ENCODE results near the gene PNLIPRP3. TPM values are rescaled to one million over a fixed set of nuclear protein-coding genes. Genes with fewer than 3 reads are reported as not detected.

The PNLIPRP3 gene
- total RNA-seq, 2 experiments from 2014 or later: not detected

DNA sequence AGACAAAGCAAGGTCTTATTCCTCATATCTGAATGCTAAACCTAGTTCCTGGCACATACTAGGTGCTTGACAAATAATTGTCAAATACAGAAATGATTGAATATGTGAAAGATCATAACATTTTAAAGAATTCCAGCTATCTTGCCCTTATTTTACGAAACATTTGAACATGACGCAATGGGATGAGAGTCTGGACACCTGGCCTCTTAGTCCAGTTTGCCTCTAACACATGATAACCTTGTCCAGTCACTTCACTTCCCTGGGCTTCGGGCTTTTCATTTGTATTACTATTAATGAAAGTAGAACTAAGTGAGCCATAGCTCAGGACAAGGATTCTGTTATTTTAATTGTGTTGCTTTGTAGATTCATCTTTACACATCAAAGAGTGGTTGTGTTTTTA, 32.6 kb downstream of the PNLIPRP3 start:
- DNase-seq: no peak
- H3K4me3 Mint-ChIP-seq: no peak overlapping the region
- H3K9me3 Mint-ChIP-seq (ENCODE audit: insufficient read depth): no peaks in the 10 kb centered on the region
- no peak overlapping the region for H3K27ac Mint-ChIP-seq
- no peaks in the 10 kb centered on the region for H3K36me3 Mint-ChIP-seq (ENCODE audit: low read depth)
- POLR2A ChIA-PET: no interaction called here
- no peak for ATAC-seq
- no peaks in the 10 kb centered on the region for H3K27me3 Mint-ChIP-seq (ENCODE audit: low read depth)
- CTCF ChIA-PET: no interaction called here
- H3K4me1 Mint-ChIP-seq (ENCODE audit: low read depth): no peaks in the 10 kb centered on the region

DNA sequence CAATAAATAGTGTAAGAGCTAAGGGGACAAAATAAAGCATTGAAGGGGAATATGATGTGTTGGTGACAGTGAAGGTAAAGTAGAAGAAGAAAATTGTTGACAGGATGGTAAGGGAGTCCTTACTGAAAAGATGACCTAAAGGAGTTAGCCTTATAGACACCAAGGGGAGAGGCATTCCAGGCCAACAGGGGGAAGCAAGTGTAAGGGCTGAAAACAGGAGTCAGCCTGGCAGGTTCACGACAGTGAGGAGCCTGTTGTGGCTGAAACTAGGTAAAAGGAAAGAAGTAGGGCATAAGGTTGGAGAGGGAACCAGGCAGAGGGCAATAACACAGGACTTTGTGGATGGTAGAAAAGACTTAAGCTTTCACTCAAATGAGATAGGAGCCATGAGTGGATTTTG, 34.0 kb downstream of the PNLIPRP3 start:
- Mint-ChIP-seq H3K36me3 (ENCODE audit: low read depth) (no peaks in the 10 kb centered on the region), H3K27ac (no peak overlapping the region), H3K27me3 (ENCODE audit: low read depth) (no peaks in the 10 kb centered on the region), H3K9me3 (ENCODE audit: insufficient read depth) (no peaks in the 10 kb centered on the region), H3K4me1 (ENCODE audit: low read depth) (no peaks in the 10 kb centered on the region), H3K4me3 (no peak overlapping the region)
- ATAC-seq: no peak
- CTCF ChIA-PET: no interaction called here
- DNase-seq: no peak
- POLR2A ChIA-PET: no interaction called here

DNA sequence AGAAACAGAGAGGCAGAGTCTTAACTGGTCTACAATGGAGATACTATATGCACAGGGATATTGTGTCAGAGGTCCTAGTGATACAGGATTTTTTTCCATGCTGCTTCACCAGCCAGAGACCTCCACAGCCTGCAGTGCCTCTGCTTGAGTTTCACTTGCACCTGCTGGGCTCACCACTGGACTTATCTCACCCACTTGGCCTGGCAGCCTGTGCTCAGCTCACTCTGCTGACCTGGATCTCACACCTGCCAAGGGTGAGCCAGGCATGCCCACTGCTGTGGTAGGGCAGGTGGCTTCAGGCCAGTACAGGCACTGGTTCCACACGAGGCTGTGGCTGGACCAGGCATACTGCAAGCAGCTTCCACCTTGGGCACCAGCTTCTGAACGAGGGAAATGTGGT, 36.6 kb downstream of the PNLIPRP3 start:
- ChIA-PET POLR2A (no interaction called here), CTCF (no interaction called here)
- Mint-ChIP-seq H3K9me3 (ENCODE audit: insufficient read depth) (no peaks in the 10 kb centered on the region), H3K4me1 (ENCODE audit: low read depth) (no peaks in the 10 kb centered on the region), H3K36me3 (ENCODE audit: low read depth) (no peaks in the 10 kb centered on the region), H3K4me3 (no peak overlapping the region), H3K27me3 (ENCODE audit: low read depth) (no peaks in the 10 kb centered on the region), H3K27ac (no peak overlapping the region)
- no peak for DNase-seq
- no peak for ATAC-seq

DNA sequence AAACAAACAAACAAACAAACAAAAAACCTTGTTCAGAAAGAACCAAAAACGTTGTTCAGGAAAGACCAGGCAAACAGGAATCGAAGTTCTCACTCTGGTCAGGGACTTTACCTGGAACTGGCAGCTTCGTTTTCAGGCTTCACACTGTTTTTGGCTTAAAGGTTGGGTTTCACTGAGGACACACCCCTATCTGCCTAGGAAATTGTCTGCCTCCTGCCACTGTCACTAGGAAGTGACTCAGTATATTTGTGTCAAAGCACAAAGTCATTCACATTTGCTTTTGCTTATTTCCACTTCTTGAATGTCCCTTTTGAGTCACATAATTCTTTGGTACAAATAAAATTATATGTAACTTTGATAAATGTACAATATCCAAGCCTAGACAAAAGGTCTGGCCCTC, 37.9 kb downstream of the PNLIPRP3 start:
- H3K4me3 Mint-ChIP-seq: no peak overlapping the region
- no peaks in the 10 kb centered on the region for H3K4me1 Mint-ChIP-seq (ENCODE audit: low read depth)
- CTCF ChIA-PET: no interaction called here
- DNase-seq (no peak), ATAC-seq (no peak)
- no peaks in the 10 kb centered on the region for H3K27me3 Mint-ChIP-seq (ENCODE audit: low read depth)
- no peaks in the 10 kb centered on the region for H3K36me3 Mint-ChIP-seq (ENCODE audit: low read depth)
- no peak overlapping the region for H3K27ac Mint-ChIP-seq
- no peaks in the 10 kb centered on the region for H3K9me3 Mint-ChIP-seq (ENCODE audit: insufficient read depth)
- POLR2A ChIA-PET: no interaction called here

DNA sequence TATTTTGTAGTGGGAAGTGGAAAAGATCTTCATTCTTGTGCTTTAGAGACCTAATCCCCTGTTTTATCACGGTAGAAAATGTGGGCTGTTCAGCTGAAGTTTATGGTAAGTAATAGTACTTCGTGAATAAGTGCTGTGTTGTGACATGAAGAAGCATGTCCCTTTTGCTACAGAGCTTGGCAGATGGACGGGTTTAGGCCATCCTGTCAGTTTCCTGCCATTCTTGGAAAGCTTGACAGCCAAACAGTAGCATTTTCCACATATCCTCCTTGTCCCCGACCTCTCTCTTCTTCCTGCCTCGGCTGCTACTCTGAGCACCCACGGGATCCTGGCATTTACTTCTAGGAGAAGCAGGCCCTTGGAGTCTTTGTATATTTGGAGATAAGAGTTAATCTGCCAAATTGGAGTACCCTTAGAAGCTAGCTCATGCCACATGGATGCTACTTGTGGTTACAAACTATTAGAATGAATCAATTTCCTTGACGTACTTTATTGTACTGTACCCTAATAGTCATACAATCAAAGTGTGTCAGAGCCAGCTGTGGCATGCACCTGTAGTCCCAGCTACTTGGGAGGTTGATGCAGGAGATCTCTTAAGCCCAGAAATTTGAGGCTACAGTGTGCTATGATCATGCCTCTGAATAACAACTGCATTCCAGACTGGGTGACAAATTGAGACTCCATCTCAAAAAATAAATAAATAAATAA, 39.2 kb downstream of the PNLIPRP3 start:
- ChIA-PET CTCF (no interaction called here), POLR2A (no interaction called here)
- ATAC-seq: no peak

DNA sequence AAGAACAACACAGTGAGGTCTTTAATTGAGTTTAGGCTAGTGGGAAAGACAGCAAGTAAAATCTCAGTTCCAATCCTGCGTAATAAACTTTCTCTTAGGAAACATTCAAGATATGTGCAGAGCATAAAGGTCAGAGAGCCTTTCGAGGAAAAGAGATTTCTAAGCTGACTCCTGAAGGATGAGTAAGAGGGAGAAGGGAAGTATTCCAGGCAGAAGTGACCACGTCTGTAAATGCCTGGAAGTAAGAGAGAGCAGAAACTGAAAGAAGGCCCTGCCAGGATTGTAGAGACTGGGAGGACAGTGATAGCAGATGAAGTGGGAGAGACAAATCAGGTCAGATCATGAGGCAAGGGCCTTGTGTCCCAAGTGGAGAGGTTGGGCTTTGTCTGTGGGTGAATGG, 41.8 kb downstream of the PNLIPRP3 start:
- Mint-ChIP-seq H3K4me3 (no peak overlapping the region), H3K4me1 (ENCODE audit: low read depth) (no peaks in the 10 kb centered on the region), H3K27me3 (ENCODE audit: low read depth) (no peaks in the 10 kb centered on the region), H3K9me3 (ENCODE audit: insufficient read depth) (no peaks in the 10 kb centered on the region), H3K27ac (no peak overlapping the region), H3K36me3 (ENCODE audit: low read depth) (no peaks in the 10 kb centered on the region)
- ChIA-PET CTCF (no interaction called here), POLR2A (no interaction called here)
- ATAC-seq: no peak
- no peak for DNase-seq

More for the DNA sequence above, 39.2 kb downstream of the PNLIPRP3 start:
- Mint-ChIP-seq H3K9me3 (ENCODE audit: insufficient read depth) (no peaks in the 10 kb centered on the region), H3K36me3 (ENCODE audit: low read depth) (no peaks in the 10 kb centered on the region), H3K4me3 (no peak overlapping the region), H3K27ac (no peak overlapping the region), H3K27me3 (ENCODE audit: low read depth) (no peaks in the 10 kb centered on the region), H3K4me1 (ENCODE audit: low read depth) (no peaks in the 10 kb centered on the region)
- no peak for DNase-seq

DNA sequence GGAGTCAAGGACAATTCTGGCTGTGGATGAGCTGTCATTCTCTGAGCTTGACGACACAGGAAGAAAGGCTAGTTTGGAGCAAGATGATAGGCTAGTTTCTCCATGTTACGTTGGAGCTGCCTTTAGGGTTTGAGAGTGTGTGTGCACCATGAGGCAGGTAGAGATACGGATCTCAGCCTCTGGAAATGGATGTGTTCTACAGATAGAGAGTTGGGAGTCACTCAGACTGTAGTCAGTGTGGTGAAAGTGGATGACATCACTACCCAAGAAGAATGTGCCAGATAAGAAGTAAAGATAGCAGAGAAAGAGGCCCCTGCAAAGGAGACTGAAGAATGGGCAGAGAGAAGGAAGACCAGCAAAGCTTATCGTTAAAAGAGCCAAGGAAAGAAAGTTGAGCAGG, 42.4 kb downstream of the PNLIPRP3 start:
- Mint-ChIP-seq H3K4me1 (ENCODE audit: low read depth) (no peaks in the 10 kb centered on the region), H3K36me3 (ENCODE audit: low read depth) (no peaks in the 10 kb centered on the region), H3K27me3 (ENCODE audit: low read depth) (no peaks in the 10 kb centered on the region), H3K27ac (no peak overlapping the region), H3K4me3 (no peak overlapping the region), H3K9me3 (ENCODE audit: insufficient read depth) (no peaks in the 10 kb centered on the region)
- ChIA-PET CTCF (no interaction called here), POLR2A (no interaction called here)
- no peak for ATAC-seq
- no peak for DNase-seq

- no peak overlapping the region for H3K27ac Mint-ChIP-seq
- ChIA-PET POLR2A (no interaction called here), CTCF (no interaction called here)
- no peaks in the 10 kb centered on the region for H3K36me3 Mint-ChIP-seq (ENCODE audit: low read depth)
- DNase-seq (no peak), ATAC-seq (no peak)
- H3K4me1 Mint-ChIP-seq (ENCODE audit: low read depth): no peaks in the 10 kb centered on the region
- H3K9me3 Mint-ChIP-seq (ENCODE audit: insufficient read depth): no peaks in the 10 kb centered on the region
- no peak overlapping the region for H3K4me3 Mint-ChIP-seq
- no peaks in the 10 kb centered on the region for H3K27me3 Mint-ChIP-seq (ENCODE audit: low read depth)
Measured at GRCh38 chr10:116470768-116471415, 43.2 kb downstream of the PNLIPRP3 start.

DNA sequence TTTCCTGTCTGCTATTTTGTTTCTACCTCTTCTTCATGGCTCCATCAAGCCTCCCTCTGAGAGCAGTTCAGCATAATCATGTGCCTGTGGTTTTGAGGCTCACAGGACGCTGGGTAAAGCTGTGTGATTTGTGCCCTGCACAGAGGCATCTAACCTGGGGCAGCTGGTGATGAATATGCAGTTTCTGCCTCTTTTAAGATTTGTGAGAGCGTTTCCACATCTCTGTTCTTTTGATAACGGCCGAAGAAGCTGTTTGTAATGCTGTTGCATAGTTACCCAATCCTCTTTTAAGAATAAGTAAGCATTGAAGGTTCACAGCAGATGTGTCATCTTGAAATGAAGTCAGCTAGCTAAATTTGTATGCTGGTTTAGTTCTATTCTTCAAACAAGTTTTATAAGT, 45.2 kb downstream of the PNLIPRP3 start:
- H3K9me3 Mint-ChIP-seq (ENCODE audit: insufficient read depth): no peaks in the 10 kb centered on the region
- CTCF ChIA-PET: no interaction called here

GRCh38 chr10:116475866-116476265, 48.2 kb downstream of the PNLIPRP3 start:
- no peaks in the 10 kb centered on the region for H3K4me1 Mint-ChIP-seq (ENCODE audit: low read depth)
- DNase-seq (no peak), ATAC-seq (no peak)
- POLR2A ChIA-PET: no interaction called here
- no peaks in the 10 kb centered on the region for H3K27me3 Mint-ChIP-seq (ENCODE audit: low read depth)
- H3K9me3 Mint-ChIP-seq (ENCODE audit: insufficient read depth): no peaks in the 10 kb centered on the region
- H3K4me3 Mint-ChIP-seq: no peak overlapping the region
- H3K27ac Mint-ChIP-seq: no peak overlapping the region
- H3K36me3 Mint-ChIP-seq (ENCODE audit: low read depth): no peaks in the 10 kb centered on the region
- CTCF ChIA-PET: no interaction called here

More for the DNA sequence above, 45.2 kb downstream of the PNLIPRP3 start:
- ATAC-seq: no peak
- Mint-ChIP-seq H3K27ac (no peak overlapping the region), H3K4me1 (ENCODE audit: low read depth) (no peaks in the 10 kb centered on the region), H3K27me3 (ENCODE audit: low read depth) (no peaks in the 10 kb centered on the region), H3K36me3 (ENCODE audit: low read depth) (no peaks in the 10 kb centered on the region), H3K4me3 (no peak overlapping the region)
- DNase-seq: no peak
- POLR2A ChIA-PET: no interaction called here

- Mint-ChIP-seq H3K4me3 (no peak overlapping the region), H3K4me1 (ENCODE audit: low read depth) (no peaks in the 10 kb centered on the region), H3K9me3 (ENCODE audit: insufficient read depth) (no peaks in the 10 kb centered on the region), H3K27me3 (ENCODE audit: low read depth) (no peaks in the 10 kb centered on the region), H3K27ac (no peak overlapping the region), H3K36me3 (ENCODE audit: low read depth) (no peaks in the 10 kb centered on the region)
- CTCF ChIA-PET: no interaction called here
- no peak for DNase-seq
- POLR2A ChIA-PET: no interaction called here
- no peak for ATAC-seq
Measured at GRCh38 chr10:116476461-116476860, 48.8 kb downstream of the PNLIPRP3 start.

GRCh38 chr10:116477986-116478664, 50.5 kb downstream of the PNLIPRP3 start:
- POLR2A ChIA-PET: no interaction called here
- no peak for ATAC-seq
- no peaks in the 10 kb centered on the region for H3K9me3 Mint-ChIP-seq (ENCODE audit: insufficient read depth)
- H3K27ac Mint-ChIP-seq: no peak overlapping the region
- no peaks in the 10 kb centered on the region for H3K4me1 Mint-ChIP-seq (ENCODE audit: low read depth)
- H3K27me3 Mint-ChIP-seq (ENCODE audit: low read depth): no peaks in the 10 kb centered on the region
- no peak for DNase-seq
- no peak overlapping the region for H3K4me3 Mint-ChIP-seq
- CTCF ChIA-PET: no interaction called here
- no peaks in the 10 kb centered on the region for H3K36me3 Mint-ChIP-seq (ENCODE audit: low read depth)

Data from activated CD8-positive, alpha-beta T cell treated with anti-CD3 and anti-CD28 coated beads, Interleukin-2, amount 10 ng/mL, durations not matched to agents 7 days and 5 days (primary cell).